GM10266 (cell line): ENCODE measurements around the gene SLC1A1.

Experiments used
- DNase-seq: peaks from one replicate; pipeline ENCODE4 v3.0.0; 2012; ENCODE audit errors: extremely low spot score
- TF ChIP-seq, protein P1 (sequence below): IDR thresholded peaks from 2 replicates; pipeline ENCODE4 v1.5.1; 2012; ENCODE audit warnings: mild to moderate bottlenecking, low read depth; ENCODE audit not compliant: control insufficient read depth, insufficient read depth; ENCODE audit errors: missing control alignments

Gene SLC1A1

DNA sequence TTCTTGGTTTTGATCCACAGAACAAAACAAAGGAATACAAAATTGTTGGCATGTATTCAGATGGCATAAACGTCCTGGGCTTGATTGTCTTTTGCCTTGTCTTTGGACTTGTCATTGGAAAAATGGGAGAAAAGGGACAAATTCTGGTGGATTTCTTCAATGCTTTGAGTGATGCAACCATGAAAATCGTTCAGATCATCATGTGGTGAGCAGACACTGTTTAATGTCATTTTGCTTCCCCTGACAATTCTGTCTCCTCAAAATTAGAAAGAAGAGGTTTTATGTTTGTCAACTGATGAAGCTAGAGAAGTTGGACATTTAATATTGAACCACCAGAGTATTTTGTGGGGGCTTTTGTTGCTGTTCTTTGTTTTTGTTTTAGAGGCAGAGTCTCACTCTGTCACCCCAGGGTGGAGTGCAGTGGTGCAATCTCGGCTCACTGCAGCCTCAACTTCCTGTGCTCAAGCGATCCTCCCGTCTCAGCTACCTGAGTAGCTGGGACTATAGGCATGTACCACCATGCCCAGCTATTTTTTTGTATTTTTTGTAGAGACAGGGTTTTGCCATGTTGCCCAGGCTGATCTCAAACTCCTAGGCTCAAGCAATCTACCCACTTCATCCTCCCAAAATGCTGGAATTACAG is 82.0 kb downstream of the SLC1A1 start:
- no peak for DNase-seq
- TF ChIP-seq, protein P1, sequence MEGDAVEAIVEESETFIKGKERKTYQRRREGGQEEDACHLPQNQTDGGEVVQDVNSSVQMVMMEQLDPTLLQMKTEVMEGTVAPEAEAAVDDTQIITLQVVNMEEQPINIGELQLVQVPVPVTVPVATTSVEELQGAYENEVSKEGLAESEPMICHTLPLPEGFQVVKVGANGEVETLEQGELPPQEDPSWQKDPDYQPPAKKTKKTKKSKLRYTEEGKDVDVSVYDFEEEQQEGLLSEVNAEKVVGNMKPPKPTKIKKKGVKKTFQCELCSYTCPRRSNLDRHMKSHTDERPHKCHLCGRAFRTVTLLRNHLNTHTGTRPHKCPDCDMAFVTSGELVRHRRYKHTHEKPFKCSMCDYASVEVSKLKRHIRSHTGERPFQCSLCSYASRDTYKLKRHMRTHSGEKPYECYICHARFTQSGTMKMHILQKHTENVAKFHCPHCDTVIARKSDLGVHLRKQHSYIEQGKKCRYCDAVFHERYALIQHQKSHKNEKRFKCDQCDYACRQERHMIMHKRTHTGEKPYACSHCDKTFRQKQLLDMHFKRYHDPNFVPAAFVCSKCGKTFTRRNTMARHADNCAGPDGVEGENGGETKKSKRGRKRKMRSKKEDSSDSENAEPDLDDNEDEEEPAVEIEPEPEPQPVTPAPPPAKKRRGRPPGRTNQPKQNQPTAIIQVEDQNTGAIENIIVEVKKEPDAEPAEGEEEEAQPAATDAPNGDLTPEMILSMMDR = no peak

GRCh38 chr9:4573176-4573575 is 82.9 kb downstream of the SLC1A1 start:
- TF ChIP-seq, protein P1 = no peak
- no peak for DNase-seq

- DNase-seq = no peak
- TF ChIP-seq, protein P1 = no peak
Observed at GRCh38 chr9:4573634-4574389, 83.5 kb downstream of the SLC1A1 start.

GRCh38 chr9:4574657-4575243 is 84.5 kb downstream of the SLC1A1 start:
- TF ChIP-seq, protein P1 = no peak
- DNase-seq = no peak

DNA sequence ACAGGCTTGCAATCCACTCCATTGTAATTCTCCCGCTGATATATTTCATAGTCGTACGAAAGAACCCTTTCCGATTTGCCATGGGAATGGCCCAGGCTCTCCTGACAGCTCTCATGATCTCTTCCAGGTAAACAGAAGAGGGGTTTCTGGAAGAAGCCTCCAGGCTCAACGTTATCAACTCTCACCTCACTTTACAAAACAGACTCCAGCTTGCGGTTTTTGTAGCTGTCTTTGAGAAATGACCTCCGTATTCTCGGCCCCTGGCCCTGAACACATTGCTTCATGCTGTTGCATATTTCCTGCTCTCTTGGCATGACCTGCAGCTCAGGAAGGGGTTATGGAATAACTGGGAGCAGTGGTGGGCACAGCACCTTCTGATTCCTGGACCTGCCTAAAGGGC is 85.7 kb downstream of the SLC1A1 start:
- DNase-seq = no peak
- TF ChIP-seq, protein P1 = no peak

- TF ChIP-seq, protein P1 = no peak
- DNase-seq = no peak
Observed at GRCh38 chr9:4576448-4576847, 86.2 kb downstream of the SLC1A1 start.

- TF ChIP-seq, protein P1 = no peak
- no peak for DNase-seq
Observed at GRCh38 chr9:4579001-4579400, 88.7 kb downstream of the SLC1A1 start.
